ENCODE results near the gene CDH13. TPM values are rescaled to one million over a fixed set of nuclear protein-coding genes. Genes with fewer than 3 reads are reported as not detected.

CDH13 gene
- total and polyA plus RNA-seq, 9 donors = 1.9 to 34.2 (median 4.8) TPM

DNA sequence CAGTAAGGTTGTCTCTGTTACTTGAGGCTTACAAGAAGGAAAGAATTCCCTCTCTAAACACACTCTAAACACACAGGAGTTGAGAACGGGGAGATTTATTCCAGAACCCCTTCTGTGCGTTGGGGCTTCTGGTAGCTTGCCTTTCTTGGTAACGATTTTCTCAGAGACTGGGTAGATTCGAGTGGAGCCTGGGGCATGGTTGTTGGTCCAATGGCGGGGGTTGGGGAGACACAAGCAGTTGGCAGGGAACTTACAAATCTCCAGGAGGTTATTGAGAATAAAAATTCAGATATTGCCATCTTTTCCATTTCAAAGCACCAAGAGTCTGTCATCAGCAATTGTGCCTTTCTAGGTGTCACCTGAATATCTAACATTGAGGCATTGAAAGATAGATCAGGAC lies 251.7 kb downstream of the CDH13 start:
- intact Hi-C loops (cut with DNase I) = no loop called here
- Histone ChIP-seq H3K36me3 (no peaks in the 10 kb centered on the region), H3K27ac (no peak overlapping the region), H3K27me3 (no peaks in the 10 kb centered on the region), H3K4me1 (ENCODE audit: insufficient read depth) (no peaks in the 10 kb centered on the region), H3K4me3 (no peak overlapping the region), H3K9me3 (no peaks in the 10 kb centered on the region)
- TF ChIP-seq POLR2A (IDR thresholded peaks at IDR 0.05) (no peak), EP300 (IDR thresholded peaks at IDR 0.05) (no peak)
- TF ChIP-seq, protein P1, sequence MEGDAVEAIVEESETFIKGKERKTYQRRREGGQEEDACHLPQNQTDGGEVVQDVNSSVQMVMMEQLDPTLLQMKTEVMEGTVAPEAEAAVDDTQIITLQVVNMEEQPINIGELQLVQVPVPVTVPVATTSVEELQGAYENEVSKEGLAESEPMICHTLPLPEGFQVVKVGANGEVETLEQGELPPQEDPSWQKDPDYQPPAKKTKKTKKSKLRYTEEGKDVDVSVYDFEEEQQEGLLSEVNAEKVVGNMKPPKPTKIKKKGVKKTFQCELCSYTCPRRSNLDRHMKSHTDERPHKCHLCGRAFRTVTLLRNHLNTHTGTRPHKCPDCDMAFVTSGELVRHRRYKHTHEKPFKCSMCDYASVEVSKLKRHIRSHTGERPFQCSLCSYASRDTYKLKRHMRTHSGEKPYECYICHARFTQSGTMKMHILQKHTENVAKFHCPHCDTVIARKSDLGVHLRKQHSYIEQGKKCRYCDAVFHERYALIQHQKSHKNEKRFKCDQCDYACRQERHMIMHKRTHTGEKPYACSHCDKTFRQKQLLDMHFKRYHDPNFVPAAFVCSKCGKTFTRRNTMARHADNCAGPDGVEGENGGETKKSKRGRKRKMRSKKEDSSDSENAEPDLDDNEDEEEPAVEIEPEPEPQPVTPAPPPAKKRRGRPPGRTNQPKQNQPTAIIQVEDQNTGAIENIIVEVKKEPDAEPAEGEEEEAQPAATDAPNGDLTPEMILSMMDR (IDR thresholded peaks at IDR 0.05) = no peak
- WGBS, 3 donors = 63 to 83% (median 65%) methylated on average over 5 of the region's 5 CpGs
- no peak for DNase-seq

DNA sequence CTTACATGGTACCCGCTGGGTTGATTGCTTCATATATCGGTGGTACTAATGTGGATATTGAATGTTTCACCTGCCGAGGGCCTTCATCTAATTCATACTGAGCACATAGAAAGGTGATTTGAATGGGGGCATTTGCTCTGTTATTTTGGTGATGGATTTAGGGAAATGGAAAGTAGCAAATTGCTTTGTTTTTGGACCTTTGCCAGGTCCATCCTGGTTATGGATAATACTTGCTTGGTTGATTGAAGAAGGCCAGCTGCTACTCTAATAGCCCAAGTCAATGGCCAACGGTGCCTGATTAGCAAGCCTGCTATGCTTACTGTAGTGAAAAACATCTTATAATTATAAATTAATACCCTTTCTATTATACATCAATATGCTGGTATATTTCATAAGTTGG lies 253.6 kb downstream of the CDH13 start:
- no peaks in the 10 kb centered on the region for H3K4me1 ChIP-seq (ENCODE audit: insufficient read depth)

GRCh38 chr16:82881516-82881915 lies 254.7 kb downstream of the CDH13 start:
- Histone ChIP-seq H3K9me3 (no peaks in the 10 kb centered on the region), H3K36me3 (no peaks in the 10 kb centered on the region), H3K27ac (no peak overlapping the region), H3K4me1 (ENCODE audit: insufficient read depth) (no peaks in the 10 kb centered on the region), H3K27me3 (no peaks in the 10 kb centered on the region), H3K4me3 (no peak overlapping the region)
- TF ChIP-seq POLR2A (IDR thresholded peaks at IDR 0.05) = no peak
- TF ChIP-seq, protein P1 (IDR thresholded peaks at IDR 0.05) = no peak
- no peak for TF ChIP-seq EP300 (IDR thresholded peaks at IDR 0.05)
- no peak for DNase-seq
- WGBS, 3 donors = 82 to 89% (median 88%) methylated on average over 3 of the region's 3 CpGs
- intact Hi-C loops (cut with DNase I) = no loop called here

More for the DNA sequence above, 253.6 kb downstream of the CDH13 start:
- intact Hi-C loops (cut with DNase I) = no loop called here
- TF ChIP-seq, protein P1 (IDR thresholded peaks at IDR 0.05) = no peak
- TF ChIP-seq EP300 (IDR thresholded peaks at IDR 0.05) (no peak), POLR2A (IDR thresholded peaks at IDR 0.05) (no peak)
- Histone ChIP-seq H3K9me3 (no peaks in the 10 kb centered on the region), H3K27ac (no peak overlapping the region), H3K27me3 (no peaks in the 10 kb centered on the region), H3K4me3 (no peak overlapping the region), H3K36me3 (no peaks in the 10 kb centered on the region)
- no peak for DNase-seq
- WGBS, 3 donors = 74 to 81% (median 76%) methylated on average over 4 of the region's 4 CpGs

GRCh38 chr16:82882226-82882625 lies 255.5 kb downstream of the CDH13 start:
- no peaks in the 10 kb centered on the region for H3K36me3 ChIP-seq
- intact Hi-C loops (cut with DNase I) = no loop called here
- 79 to 90% (median 82%) methylated on average over 6 of the region's 6 CpGs for WGBS, 3 donors
- H3K4me1 ChIP-seq (ENCODE audit: insufficient read depth) = no peaks in the 10 kb centered on the region
- H3K4me3 ChIP-seq = no peak overlapping the region
- H3K27me3 ChIP-seq = no peaks in the 10 kb centered on the region
- DNase-seq = no peak
- TF ChIP-seq EP300 (IDR thresholded peaks at IDR 0.05) (no peak), POLR2A (IDR thresholded peaks at IDR 0.05) (no peak)
- TF ChIP-seq, protein P1 (IDR thresholded peaks at IDR 0.05) = no peak
- H3K27ac ChIP-seq = no peak overlapping the region
- H3K9me3 ChIP-seq = no peaks in the 10 kb centered on the region
